Neural cell (in vitro differentiated cells): ENCODE results near the gene DNAJC16. TPM values are rescaled to one million over a fixed set of nuclear protein-coding genes. Genes with fewer than 3 reads are reported as not detected.

Experiments
- H2AFZ ChIP-seq: fragments of 200-600, 300-800 bp; sonication (generic), shearing (Covaris generic); 2 replicates; pipeline ENCODE4 v1.6.0; 2014; ENCODE audit warnings: low read depth, mild to moderate bottlenecking, antibody characterized with exemption, low read length, moderate library complexity
- H3F3A ChIP-seq: fragments of 200-600 bp; shearing (Covaris generic); 2 replicates; pipeline ENCODE4 v1.6.1; 2016; ENCODE audit warnings: mild to moderate bottlenecking, moderate library complexity, mixed read lengths, antibody characterized with exemption, low read length; ENCODE audit not compliant: insufficient read depth, poor library complexity, severe bottlenecking
- H3K27ac ChIP-seq: fragments of 200-600, 300-800 bp; sonication (generic), shearing (Covaris generic); 2 replicates; pipeline ENCODE4 v1.5.1; 2014; ENCODE audit warnings: mild to moderate bottlenecking, low read length, moderate library complexity
- H3K27me3 ChIP-seq: fragments of 300-800, 200-600 bp; sonication (generic), shearing (Covaris generic); 2 replicates; pipeline ENCODE4 v1.6.0; 2014; ENCODE audit warnings: mild to moderate bottlenecking, low read depth, low read length, moderate library complexity; ENCODE audit not compliant: insufficient read depth
- H3K36me3 ChIP-seq: fragments of 300-800, 200-600 bp; sonication (generic), shearing (Covaris generic); 2 replicates; pipeline ENCODE4 v1.5.1; 2014; ENCODE audit warnings: mild to moderate bottlenecking, antibody characterized with exemption, low read length, moderate library complexity; ENCODE audit not compliant: insufficient read depth
- H3K4me2 ChIP-seq: fragments of 300-800, 200-600 bp; sonication (generic), shearing (Covaris generic); 2 replicates; pipeline ENCODE4 v1.6.0; 2014; ENCODE audit warnings: mild to moderate bottlenecking, low read length
- H3K4me3 ChIP-seq: fragments of 300-800, 200-600 bp; sonication (generic), shearing (Covaris generic); 2 replicates; pipeline ENCODE4 v1.5.1; 2014; ENCODE audit warnings: mild to moderate bottlenecking, low read length, moderate library complexity
- H3K79me2 ChIP-seq: fragments of 200-600 bp; shearing (Covaris generic); replicated peaks from 2 replicates; pipeline ENCODE4 v1.6.0; 2014; ENCODE audit warnings: mild to moderate bottlenecking, low read length, moderate library complexity; ENCODE audit not compliant: insufficient read depth
- H3K9ac ChIP-seq: fragments of 300-800, 200-600 bp; sonication (generic), shearing (Covaris generic); 2 replicates; pipeline ENCODE4 v1.6.1; 2016; ENCODE audit warnings: mild to moderate bottlenecking, low read length, mixed read lengths
- H3K9me2 ChIP-seq: fragments of 200-600 bp; shearing (Covaris generic); 2 replicates; pipeline ENCODE4 v1.6.1; 2016; ENCODE audit warnings: mild to moderate bottlenecking, low read length, mixed read lengths; ENCODE audit not compliant: insufficient read depth
- H3K9me3 ChIP-seq: fragments of 200-600, 300-800 bp; sonication (generic), shearing (Covaris generic); 2 replicates; pipeline ENCODE4 v1.6.1; 2016; ENCODE audit warnings: mild to moderate bottlenecking, mixed run types, low read length, moderate library complexity, mixed read lengths
- H4K20me1 ChIP-seq: fragments of 200-600 bp; shearing (Covaris generic); 2 replicates; pipeline ENCODE4 v1.6.1; 2016; ENCODE audit warnings: mild to moderate bottlenecking, mixed run types; ENCODE audit not compliant: insufficient read depth
- EP300 ChIP-seq: fragments of 450-650 bp; conservative IDR thresholded peaks from 2 replicates; pipeline ENCODE4 v1.6.1; 2014; ENCODE audit warnings: antibody characterized with exemption, mild to moderate bottlenecking, moderate library complexity; ENCODE audit not compliant: poor library complexity, severe bottlenecking
- EZH2 ChIP-seq: fragments of 200-600, 300-800 bp; shearing (Covaris generic), sonication (generic); IDR thresholded peaks from 2 replicates; pipeline ENCODE4 v1.6.1; 2014; ENCODE audit warnings: antibody characterized with exemption, low read length, borderline replicate concordance, mild to moderate bottlenecking; ENCODE audit not compliant: insufficient read depth, poor library complexity, severe bottlenecking
- MXI1 ChIP-seq: fragments of 450-650 bp; conservative IDR thresholded peaks from 2 replicates; pipeline ENCODE4 v1.6.1; 2014; ENCODE audit warnings: antibody characterized with exemption, mild to moderate bottlenecking; ENCODE audit not compliant: poor library complexity, severe bottlenecking
- POLR2AphosphoS5 ChIP-seq: IDR thresholded peaks from 2 replicates; pipeline ENCODE4 v1.6.1; 2012
- RAD21 ChIP-seq: fragments of 450-650 bp; conservative IDR thresholded peaks from 2 replicates; pipeline ENCODE4 v1.6.1; 2014; ENCODE audit warnings: antibody characterized with exemption, mild to moderate bottlenecking, moderate library complexity
- SMC3 ChIP-seq: fragments of 450-650 bp; conservative IDR thresholded peaks from 2 replicates; pipeline ENCODE4 v1.6.1; 2014; ENCODE audit warnings: antibody characterized with exemption, mild to moderate bottlenecking, moderate library complexity; ENCODE audit not compliant: poor library complexity
- TAF1 ChIP-seq: IDR thresholded peaks from 2 replicates; pipeline ENCODE4 v1.6.1; 2012; ENCODE audit warnings: low read depth
- polyA plus RNA-seq: library from polyadenylated mRNA; depleted of rRNA; stranded (reverse); fragments of >200 nt; gene quantifications from 2 replicates; pipeline ENCODE4 v1.2.3, GENCODE V29; 2014
- TF ChIP-seq, protein P1 (sequence below): fragments of 450-650 bp; IDR thresholded peaks from 2 replicates; pipeline ENCODE4 v1.5.1; 2014; ENCODE audit warnings: antibody characterized with exemption, mild to moderate bottlenecking, moderate library complexity; ENCODE audit not compliant: poor library complexity, severe bottlenecking
- TF ChIP-seq, protein P2 (sequence below): IDR thresholded peaks from 2 replicates; pipeline ENCODE4 v1.6.1; 2012; ENCODE audit warnings: borderline replicate concordance

Gene DNAJC16
- polyA plus RNA-seq, 1 donor from 2014 or later: 10.9 TPM

DNA sequence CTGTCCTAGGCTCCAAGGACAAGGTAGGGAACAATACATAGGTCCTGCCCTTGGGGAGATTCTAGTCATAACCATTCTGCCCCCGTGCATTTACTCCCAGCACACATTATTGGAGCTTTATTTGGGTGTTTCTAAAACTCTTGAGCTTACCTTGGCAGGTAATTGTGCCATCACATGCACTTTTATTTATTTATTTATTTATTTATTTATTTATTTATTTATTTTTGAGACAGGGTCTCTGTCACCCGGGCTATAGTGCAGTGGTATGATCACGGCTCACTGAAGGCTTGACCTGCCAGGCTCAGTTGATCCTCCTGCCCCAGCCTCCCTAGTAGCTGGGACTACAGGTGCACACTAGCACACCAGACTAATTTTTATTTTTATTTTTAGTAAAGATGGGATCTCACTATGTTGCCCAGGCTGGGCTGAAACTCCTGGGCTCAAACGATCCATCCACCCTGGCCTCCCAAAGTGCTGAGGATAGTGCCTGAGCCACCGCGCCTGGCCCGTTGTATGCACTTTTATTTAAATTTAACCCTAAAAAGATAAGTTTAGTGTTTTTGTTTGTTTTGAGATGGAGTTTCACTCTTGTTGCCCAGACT is 49.0 kb downstream of the DNAJC16 start:
- Histone ChIP-seq H3K27ac (no peak overlapping the region), H3K4me3 (no peak overlapping the region)

DNA sequence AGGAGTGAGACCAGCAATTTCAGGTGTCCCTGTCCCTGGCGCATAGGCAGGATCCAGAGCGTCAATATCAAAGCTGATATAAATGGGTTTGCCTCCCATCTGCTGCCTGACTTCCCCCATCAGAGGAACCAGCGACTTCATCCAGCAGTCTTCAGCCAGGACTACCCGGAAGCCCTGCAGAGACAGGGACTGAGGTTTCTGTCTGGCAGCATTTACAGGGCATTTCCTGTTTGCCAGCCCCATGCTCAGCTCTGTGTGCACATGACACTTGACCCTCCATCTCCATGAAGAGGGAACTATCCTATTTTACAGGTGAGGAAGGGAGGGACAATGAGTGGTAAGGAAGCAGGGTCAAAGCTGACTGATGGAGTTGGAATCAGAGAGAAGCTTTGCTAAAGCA is 51.0 kb downstream of the DNAJC16 start:
- Histone ChIP-seq H3K9ac (no peak overlapping the region), H3K79me2 (no peaks in the 10 kb centered on the region), H3F3A (no peaks in the 10 kb centered on the region), H3K36me3 (peaks cover 5% of the 10 kb centered on the region), H3K27ac (no peak overlapping the region), H2AFZ (no peak overlapping the region), H3K27me3 (no peaks in the 10 kb centered on the region), H4K20me1 (no peaks in the 10 kb centered on the region), H3K4me3 (no peak overlapping the region), H3K9me3 (no peaks in the 10 kb centered on the region), H3K4me2 (no peak overlapping the region), H3K9me2 (no peaks in the 10 kb centered on the region)
- TF ChIP-seq RAD21 (no peak), MXI1 (no peak), SMC3 (no peak), EP300 (no peak), TAF1 (no peak)
- TF ChIP-seq, protein P1, sequence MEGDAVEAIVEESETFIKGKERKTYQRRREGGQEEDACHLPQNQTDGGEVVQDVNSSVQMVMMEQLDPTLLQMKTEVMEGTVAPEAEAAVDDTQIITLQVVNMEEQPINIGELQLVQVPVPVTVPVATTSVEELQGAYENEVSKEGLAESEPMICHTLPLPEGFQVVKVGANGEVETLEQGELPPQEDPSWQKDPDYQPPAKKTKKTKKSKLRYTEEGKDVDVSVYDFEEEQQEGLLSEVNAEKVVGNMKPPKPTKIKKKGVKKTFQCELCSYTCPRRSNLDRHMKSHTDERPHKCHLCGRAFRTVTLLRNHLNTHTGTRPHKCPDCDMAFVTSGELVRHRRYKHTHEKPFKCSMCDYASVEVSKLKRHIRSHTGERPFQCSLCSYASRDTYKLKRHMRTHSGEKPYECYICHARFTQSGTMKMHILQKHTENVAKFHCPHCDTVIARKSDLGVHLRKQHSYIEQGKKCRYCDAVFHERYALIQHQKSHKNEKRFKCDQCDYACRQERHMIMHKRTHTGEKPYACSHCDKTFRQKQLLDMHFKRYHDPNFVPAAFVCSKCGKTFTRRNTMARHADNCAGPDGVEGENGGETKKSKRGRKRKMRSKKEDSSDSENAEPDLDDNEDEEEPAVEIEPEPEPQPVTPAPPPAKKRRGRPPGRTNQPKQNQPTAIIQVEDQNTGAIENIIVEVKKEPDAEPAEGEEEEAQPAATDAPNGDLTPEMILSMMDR: no peak
- TF ChIP-seq, protein P2, sequence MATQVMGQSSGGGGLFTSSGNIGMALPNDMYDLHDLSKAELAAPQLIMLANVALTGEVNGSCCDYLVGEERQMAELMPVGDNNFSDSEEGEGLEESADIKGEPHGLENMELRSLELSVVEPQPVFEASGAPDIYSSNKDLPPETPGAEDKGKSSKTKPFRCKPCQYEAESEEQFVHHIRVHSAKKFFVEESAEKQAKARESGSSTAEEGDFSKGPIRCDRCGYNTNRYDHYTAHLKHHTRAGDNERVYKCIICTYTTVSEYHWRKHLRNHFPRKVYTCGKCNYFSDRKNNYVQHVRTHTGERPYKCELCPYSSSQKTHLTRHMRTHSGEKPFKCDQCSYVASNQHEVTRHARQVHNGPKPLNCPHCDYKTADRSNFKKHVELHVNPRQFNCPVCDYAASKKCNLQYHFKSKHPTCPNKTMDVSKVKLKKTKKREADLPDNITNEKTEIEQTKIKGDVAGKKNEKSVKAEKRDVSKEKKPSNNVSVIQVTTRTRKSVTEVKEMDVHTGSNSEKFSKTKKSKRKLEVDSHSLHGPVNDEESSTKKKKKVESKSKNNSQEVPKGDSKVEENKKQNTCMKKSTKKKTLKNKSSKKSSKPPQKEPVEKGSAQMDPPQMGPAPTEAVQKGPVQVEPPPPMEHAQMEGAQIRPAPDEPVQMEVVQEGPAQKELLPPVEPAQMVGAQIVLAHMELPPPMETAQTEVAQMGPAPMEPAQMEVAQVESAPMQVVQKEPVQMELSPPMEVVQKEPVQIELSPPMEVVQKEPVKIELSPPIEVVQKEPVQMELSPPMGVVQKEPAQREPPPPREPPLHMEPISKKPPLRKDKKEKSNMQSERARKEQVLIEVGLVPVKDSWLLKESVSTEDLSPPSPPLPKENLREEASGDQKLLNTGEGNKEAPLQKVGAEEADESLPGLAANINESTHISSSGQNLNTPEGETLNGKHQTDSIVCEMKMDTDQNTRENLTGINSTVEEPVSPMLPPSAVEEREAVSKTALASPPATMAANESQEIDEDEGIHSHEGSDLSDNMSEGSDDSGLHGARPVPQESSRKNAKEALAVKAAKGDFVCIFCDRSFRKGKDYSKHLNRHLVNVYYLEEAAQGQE: no peak

More for the DNA sequence above, 49.0 kb downstream of the DNAJC16 start:
- H3K36me3 ChIP-seq: peaks cover 5% of the 10 kb centered on the region
- H3K4me2 ChIP-seq: no peak overlapping the region
- no peaks in the 10 kb centered on the region for H3K27me3 ChIP-seq
- no peaks in the 10 kb centered on the region for H3K9me3 ChIP-seq
- H3K9me2 ChIP-seq: no peaks in the 10 kb centered on the region
- H3K9ac ChIP-seq: no peak overlapping the region
- no peaks in the 10 kb centered on the region for H3F3A ChIP-seq
- TF ChIP-seq SMC3: no peak
- TF ChIP-seq EZH2: no peak
- no peak for TF ChIP-seq RAD21
- TF ChIP-seq, protein P1: no peak
- TF ChIP-seq POLR2AphosphoS5: no peak
- TF ChIP-seq, protein P2: no peak
- TF ChIP-seq EP300: no peak
- TF ChIP-seq MXI1: no peak
- no peak for TF ChIP-seq TAF1
- H4K20me1 ChIP-seq: no peaks in the 10 kb centered on the region
- no peak overlapping the region for H2AFZ ChIP-seq
- H3K79me2 ChIP-seq: no peaks in the 10 kb centered on the region
